Duodenal mucosa (tissue), 2 donors: ENCODE measurements around the gene AMDHD1.

ENCODE experiments used
- H3K27ac ChIP-seq: one replicate; pipeline ENCODE4 v1.7.0; 2013; ENCODE audit warnings: low read depth, low read length
- H3K27me3 ChIP-seq, 2 donors: one replicate each; pipeline ENCODE4 v1.7.0; 2013; ENCODE audit warnings: low read length in 2 of 2, control low read depth in 1 of 2; ENCODE audit not compliant: insufficient read depth in 2 of 2, control insufficient read depth in 1 of 2
- H3K36me3 ChIP-seq, 2 donors: one replicate each; pipeline ENCODE4 v1.7.0; 2013; ENCODE audit warnings: low read length in 2 of 2, control low read depth in 1 of 2; ENCODE audit not compliant: insufficient read depth in 2 of 2, control insufficient read depth in 1 of 2
- H3K4me1 ChIP-seq, 2 donors: one replicate each; pipeline ENCODE4 v1.7.0; 2013; ENCODE audit warnings: low read length in 2 of 2, control low read depth in 1 of 2; ENCODE audit not compliant: insufficient read depth in 2 of 2, control insufficient read depth in 1 of 2
- H3K4me3 ChIP-seq, 2 donors: one replicate each; pipeline ENCODE4 v1.7.0; 2013; ENCODE audit warnings: low read length in 2 of 2, low read depth in 1 of 2
- H3K9ac ChIP-seq, 2 donors: one replicate each; pipeline ENCODE4 v1.7.0; 2013; ENCODE audit warnings: low read length in 2 of 2, low read depth in 1 of 2
- H3K9me3 ChIP-seq, 2 donors: one replicate each; pipeline ENCODE4 v1.7.0; 2013; ENCODE audit warnings: low read length in 2 of 2, control low read depth in 1 of 2; ENCODE audit not compliant: control insufficient read depth in 1 of 2

AMDHD1 gene

DNA sequence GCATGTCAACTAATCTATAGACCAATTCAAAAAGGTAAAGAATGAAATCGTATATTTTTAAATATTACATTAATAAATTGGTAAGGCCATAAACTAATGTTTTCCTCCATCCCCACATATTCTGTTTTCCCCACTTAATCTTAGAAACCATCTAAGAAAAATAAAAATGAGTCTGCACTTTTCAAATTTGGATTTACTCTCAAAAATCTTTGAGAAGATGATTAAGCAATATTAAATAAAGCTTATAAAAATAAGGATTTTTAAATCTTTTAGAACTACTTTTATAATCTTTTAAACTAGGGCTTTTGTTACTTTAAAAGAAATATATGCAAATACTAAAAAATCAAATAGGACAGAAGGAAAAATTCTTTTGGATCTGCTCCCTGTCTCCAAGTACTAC, 63.6 kb downstream of the AMDHD1 start:
- Histone ChIP-seq H3K27me3 (no peaks in the 10 kb centered on the region), H3K9me3 (no peaks in the 10 kb centered on the region), H3K4me1 (no peaks in the 10 kb centered on the region), H3K4me3 (no peak overlapping the region), H3K36me3 (peaks cover 50 to 72% of the 10 kb centered on the region in 2 donors), H3K27ac (no peak overlapping the region), H3K9ac (no peak overlapping the region)

- no peak overlapping the region for H3K4me3 ChIP-seq
- H3K4me1 ChIP-seq: no peaks in the 10 kb centered on the region
- no peak overlapping the region for H3K27ac ChIP-seq
- no peak overlapping the region for H3K9ac ChIP-seq
- H3K36me3 ChIP-seq: peaks cover 49 to 77% of the 10 kb centered on the region in 2 donors
- H3K27me3 ChIP-seq: no peaks in the 10 kb centered on the region
- no peaks in the 10 kb centered on the region for H3K9me3 ChIP-seq
Measured at GRCh38 chr12:96007729-96008128, 64.6 kb downstream of the AMDHD1 start.

DNA sequence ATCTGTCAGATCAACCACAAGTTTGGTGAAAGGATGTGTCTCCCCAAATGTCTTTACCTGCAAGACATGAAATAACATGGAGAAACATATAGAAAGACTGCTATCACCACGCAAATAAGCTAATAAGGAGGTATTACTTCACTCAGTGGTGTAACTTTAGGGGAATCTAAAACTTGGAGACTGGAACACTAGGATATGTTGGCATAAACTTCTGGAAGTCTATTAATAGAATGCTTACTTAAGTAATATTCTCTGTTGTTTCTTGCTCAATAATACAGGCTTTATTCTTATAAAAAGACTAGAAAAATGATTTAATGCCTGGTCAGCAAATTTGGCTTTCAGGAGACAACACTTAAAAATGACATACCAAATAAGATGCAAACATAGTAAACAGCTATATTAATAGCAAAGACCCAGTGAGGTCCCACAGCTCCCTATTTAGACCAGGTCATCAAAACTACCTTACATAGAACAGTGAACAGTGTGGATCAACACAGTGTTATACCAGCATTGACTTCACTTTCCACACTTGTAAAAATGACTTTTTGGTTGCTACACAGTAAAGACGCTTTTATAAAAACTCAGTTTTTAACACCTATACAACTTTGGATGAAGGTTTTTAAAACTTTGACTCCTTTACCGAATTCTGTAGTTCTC, 71.9 kb downstream of the AMDHD1 start:
- H3K9me3 ChIP-seq: no peaks in the 10 kb centered on the region
- no peaks in the 10 kb centered on the region for H3K27me3 ChIP-seq
- H3K9ac ChIP-seq: no peak overlapping the region
- H3K27ac ChIP-seq: no peak overlapping the region
- H3K4me3 ChIP-seq: no peak overlapping the region
- no peaks in the 10 kb centered on the region for H3K4me1 ChIP-seq
- peaks cover 25 to 68% of the 10 kb centered on the region in 2 donors for H3K36me3 ChIP-seq

GRCh38 chr12:96015672-96016071, 72.5 kb downstream of the AMDHD1 start:
- Histone ChIP-seq H3K27ac (no peak overlapping the region), H3K9ac (no peak overlapping the region), H3K4me1 (no peaks in the 10 kb centered on the region), H3K27me3 (no peaks in the 10 kb centered on the region), H3K4me3 (no peak overlapping the region), H3K9me3 (no peaks in the 10 kb centered on the region), H3K36me3 (peaks cover 25 to 68% of the 10 kb centered on the region in 2 donors)
